GM12878 (cell line): ENCODE results near the gene RAB30. TPM values are rescaled to one million over a fixed set of nuclear protein-coding genes. Genes with fewer than 3 reads are reported as not detected.

Experiments used
- ATAC-seq: fragments of 200-7000 bp; cut with Tn5 transposase; 3 replicates; pipeline ENCODE4 v1.9.1; 2020; ENCODE audit warnings: mild to moderate bottlenecking, moderate library complexity
- BruUV-seq: library from RNA; stranded (reverse); fragments of 400-500 nt; replicated peaks from 2 replicates; lab custom pipeline; 2021; lab: Mats Ljungman, UMichigan
- CTCF ChIA-PET: fragments of 300-600 bp; sonication (Branson Sonifier 250); formaldehyde crosslinking; extraction: SDS; loops from one replicate; lab custom pipeline; 2021; ENCODE audit warnings: inconsistent platforms; lab: Yijun Ruan, JAX
- POLR2A ChIA-PET: fragments of 350-600 bp; formaldehyde crosslinking; extraction: SDS; loops from one replicate; lab custom pipeline; 2021; ENCODE audit warnings: inconsistent platforms; lab: Charles Lee
- RAD21 ChIA-PET: fragments of 300-600 bp; sonication (Branson Sonifier 250); formaldehyde crosslinking; loops from one replicate; lab custom pipeline; 2023; ENCODE audit warnings: antibody characterized with exemption; ENCODE audit not compliant: unreplicated experiment; lab: Charles Lee
- SMC1A ChIA-PET: fragments of 300-600 bp; sonication (Branson Sonifier 250); formaldehyde crosslinking; loops from one replicate; lab custom pipeline; 2023; ENCODE audit not compliant: unreplicated experiment, uncharacterized antibody; lab: Charles Lee
- DNase-seq: peaks from one replicate; pipeline ENCODE4 v3.0.0-alpha.2; 2011; ENCODE audit warnings: low read depth, low spot score
- FAIRE-seq: peaks from 3 replicates; lab custom pipeline; 2011; peaks lifted over from hg19 to GRCh38; lab: Jason Lieb, UNC
- H2AFZ ChIP-seq: 2 replicates; pipeline ENCODE4 v1.6.0; 2011; ENCODE audit warnings: low read depth, low read length, control low read depth; ENCODE audit not compliant: control insufficient read depth
- H3K27ac ChIP-seq: 2 replicates; pipeline ENCODE4 v1.5.1; 2011; ENCODE audit warnings: control low read depth; ENCODE audit not compliant: control insufficient read depth, insufficient read depth
- H3K27me3 ChIP-seq, 2 experiments: replicated peaks in 1 of 2; 2 replicates each; pipeline versions ENCODE4 v1.6.0 to v1.6.1; 2011; ENCODE audit warnings: low read length in 1 of 2; ENCODE audit not compliant: control insufficient read depth in 2 of 2, insufficient read depth in 2 of 2
- H3K36me3 ChIP-seq, 2 experiments: 2 replicates each; pipeline ENCODE4 v1.5.1; 2011; ENCODE audit warnings: low read length in 1 of 2; ENCODE audit not compliant: control insufficient read depth in 2 of 2, insufficient read depth in 2 of 2
- H3K4me1 ChIP-seq: 2 replicates; pipeline ENCODE4 v1.6.1; 2011; ENCODE audit warnings: mild to moderate bottlenecking, low read length, moderate library complexity, mixed read lengths; ENCODE audit not compliant: control insufficient read depth, insufficient read depth
- H3K4me2 ChIP-seq: 2 replicates; pipeline ENCODE4 v1.6.0; 2011; ENCODE audit warnings: control low read depth; ENCODE audit not compliant: control insufficient read depth, insufficient read depth
- H3K4me3 ChIP-seq: fragments of 200-600 bp; sonication (generic); 2 replicates; pipeline ENCODE4 v1.5.1; 2016
- H3K79me2 ChIP-seq: 2 replicates; pipeline ENCODE4 v1.6.0; 2011; ENCODE audit warnings: low read length; ENCODE audit not compliant: control insufficient read depth, insufficient read depth
- H3K9ac ChIP-seq: 2 replicates; pipeline ENCODE4 v1.8.0; 2011; ENCODE audit warnings: low read length, control low read depth, mixed read lengths; ENCODE audit not compliant: control insufficient read depth, insufficient read depth
- H3K9me3 ChIP-seq: replicated peaks from 3 replicates; pipeline ENCODE4 v1.5.1; 2011; ENCODE audit warnings: mild to moderate bottlenecking, low read length; ENCODE audit not compliant: control insufficient read depth, insufficient read depth
- H4K20me1 ChIP-seq: 2 replicates; pipeline ENCODE4 v1.6.0; 2011; ENCODE audit not compliant: control insufficient read depth, insufficient read depth
- FOXK2 ChIP-seq: fragments of 450-650 bp; IDR thresholded peaks from 2 replicates; pipeline ENCODE4 v1.6.1; 2017; ENCODE audit warnings: mild to moderate bottlenecking, moderate library complexity
- IKZF2 ChIP-seq, 2 experiments: fragments of 450-650 bp; IDR thresholded peaks; 2 replicates each; pipeline ENCODE4 v1.6.1; 2017; ENCODE audit warnings: mild to moderate bottlenecking in 2 of 2, moderate library complexity in 2 of 2
- NR2F1 ChIP-seq: fragments of 450-650 bp; conservative IDR thresholded peaks from 2 replicates; pipeline ENCODE4 v1.6.1; 2017; ENCODE audit warnings: mild to moderate bottlenecking
- POLR2AphosphoS5 ChIP-seq: IDR thresholded peaks from 2 replicates; pipeline ENCODE4 v1.6.1; 2011; ENCODE audit warnings: mild to moderate bottlenecking, low read length, inconsistent platforms
- RELA ChIP-seq: fragments of 450-650 bp; IDR thresholded peaks from 2 replicates; pipeline ENCODE4 v1.8.0; 2014; ENCODE audit warnings: borderline replicate concordance; ENCODE audit not compliant: partially characterized antibody
- SMC3 ChIP-seq: IDR thresholded peaks from 2 replicates; pipeline ENCODE4 v1.6.1; 2011; ENCODE audit warnings: low read length, improper control_type of control experiment, borderline replicate concordance
- ZNF207 ChIP-seq: fragments of 450-650 bp; IDR thresholded peaks from 2 replicates; pipeline ENCODE4 v1.6.1; 2014; ENCODE audit warnings: antibody characterized with exemption, mild to moderate bottlenecking, borderline replicate concordance
- ZNF687 ChIP-seq: fragments of 450-650 bp; IDR thresholded peaks from 2 replicates; pipeline ENCODE4 v1.6.1; 2017; ENCODE audit warnings: mild to moderate bottlenecking, moderate library complexity
- WGBS: methylation state at CpG from one replicate; pipeline ENCODE4 v1.1.6; 2016; ENCODE audit warnings: low lambda C conversion rate; ENCODE audit not compliant: insufficient replicate concordance, insufficient coverage; ENCODE audit errors: missing lambda C conversion rate; 5-methylcytosine and 5-hydroxymethylcytosine counted together
- in situ Hi-C: fragments of 300-500 bp; cut with MboI; formaldehyde crosslinking; loops from 9 replicates; pipeline ENCODE4 v1.14.3; 2018; ENCODE audit warnings: mixed read lengths
- intact Hi-C: fragments of 100-400 bp; cut with micrococcal nuclease; formaldehyde crosslinking; loops from one replicate; pipeline ENCODE4 v1.14.2; 2022; ENCODE audit not compliant: unreplicated experiment
- polyA plus RNA-seq, 11 experiments: library from polyadenylated mRNA; depleted of rRNA in 4 of 11; unstranded in 6 of 11; stranded (reverse) in 5 of 11; fragments of >200 nt; fragmentation: Nextera tagmentation in 4 of 11; fragmentation: Illumina TruSeq in 1 of 11; extraction: Ambion mirVana in 4 of 11; extraction: Trizol in 1 of 11; gene quantifications; 1 replicate in 1 of 11; 2 replicates in 10 of 11; pipeline versions ENCODE4 v1.2.1 to v1.2.3, GENCODE V29; 2011 to 2016; ENCODE audit warnings: inconsistent platforms in 2 of 11, missing spikeins in 2 of 11, low read depth in 1 of 11
- total RNA-seq, 4 experiments: library from RNA; depleted of rRNA in 3 of 4; stranded (reverse); fragments of >200 nt in 3 of 4; fragmentation: Illumina TruSeq in 1 of 4; extraction: Trizol in 1 of 4; gene quantifications; 2 replicates each; pipeline versions ENCODE4 v1.2.1 to v1.2.3, GENCODE V29; 2013 to 2021
- TF ChIP-seq, protein P1 (sequence below), 3 experiments: IDR thresholded peaks in 2 of 3; conservative IDR thresholded peaks in 1 of 3; 2 replicates each; pipeline ENCODE4 v1.5.1; 2011; ENCODE audit warnings: low read depth in 3 of 3, low read length in 3 of 3, mild to moderate bottlenecking in 3 of 3, control low read depth in 2 of 3, moderate library complexity in 2 of 3, inconsistent platforms in 1 of 3, mixed read lengths in 1 of 3; ENCODE audit not compliant: control insufficient read depth in 2 of 3, insufficient read depth in 1 of 3; ENCODE audit errors: extremely low read depth in 1 of 3
- TF ChIP-seq, protein P2 (sequence below): fragments of 450-650 bp; IDR thresholded peaks from 2 replicates; pipeline ENCODE4 v1.6.1; 2016; ENCODE audit warnings: mild to moderate bottlenecking

RAB30 gene
- total and polyA plus RNA-seq, 10 of the 15 experiments (the other 5 are each of a cell fraction or from before 2014, with no cell fraction given): 9.8 to 26.7 (median 19.2) TPM

GRCh38 chr11:83007909-83008580 lies 63.7 kb downstream of the RAB30 start:
- H3K4me3 ChIP-seq: peak overlapping the region; percentile 24; the same call in 1 of the 2 replicates
- ChIA-PET CTCF (interaction anchor here (0.6 to 5.2 kb wide), 14 partner anchors 8 to 148 kb away, joined by 3 to 35 read pairs (median 4); partner anchors contain the start of gene PCF11), POLR2A (interaction anchor here (0.6 to 6.5 kb wide), 13 partner anchors 11 to 148 kb away, joined by 3 to 58 read pairs (median 7); partner anchors contain the start of genes PCF11 and RAB30), SMC1A (interaction anchor here (0.6 to 5.7 kb wide), 26 partner anchors 9 to 181 kb away, joined by 3 to 103 read pairs (median 5); partner anchors contain the start of genes PCF11 and RAB30), RAD21 (interaction anchor here (0.7 to 3.6 kb wide), 18 partner anchors 11 to 141 kb away, joined by 3 to 60 read pairs (median 8); partner anchors contain the start of gene RAB30)
- H3K27me3 ChIP-seq: no peaks in the 10 kb centered on the region
- peak overlapping the region; percentile 49 for H2AFZ ChIP-seq
- no TSS peak for BruUV-seq
- no peaks in the 10 kb centered on the region; a peak in 1 of 4 replicates for H3K36me3 ChIP-seq
- no peaks in the 10 kb centered on the region for H4K20me1 ChIP-seq
- H3K9ac ChIP-seq: no peak overlapping the region
- TF ChIP-seq ZNF687 (0 out of 2 replicates have a peak, but pooled peaks have one; percentile 26), FOXK2 (no peak), POLR2AphosphoS5 (no peak), IKZF2 (IDR thresholded peaks at IDR 0.05) (0 out of 4 replicates have a peak, but pooled peaks of 1 of the 2 experiments have one; percentile 12), NR2F1 (peak; percentile 58; the same call in 1 of the 2 replicates), RELA (no peak), ZNF207 (no peak), SMC3 (peak; percentile 3; the same call in 1 of the 2 replicates)
- TF ChIP-seq, protein P1, sequence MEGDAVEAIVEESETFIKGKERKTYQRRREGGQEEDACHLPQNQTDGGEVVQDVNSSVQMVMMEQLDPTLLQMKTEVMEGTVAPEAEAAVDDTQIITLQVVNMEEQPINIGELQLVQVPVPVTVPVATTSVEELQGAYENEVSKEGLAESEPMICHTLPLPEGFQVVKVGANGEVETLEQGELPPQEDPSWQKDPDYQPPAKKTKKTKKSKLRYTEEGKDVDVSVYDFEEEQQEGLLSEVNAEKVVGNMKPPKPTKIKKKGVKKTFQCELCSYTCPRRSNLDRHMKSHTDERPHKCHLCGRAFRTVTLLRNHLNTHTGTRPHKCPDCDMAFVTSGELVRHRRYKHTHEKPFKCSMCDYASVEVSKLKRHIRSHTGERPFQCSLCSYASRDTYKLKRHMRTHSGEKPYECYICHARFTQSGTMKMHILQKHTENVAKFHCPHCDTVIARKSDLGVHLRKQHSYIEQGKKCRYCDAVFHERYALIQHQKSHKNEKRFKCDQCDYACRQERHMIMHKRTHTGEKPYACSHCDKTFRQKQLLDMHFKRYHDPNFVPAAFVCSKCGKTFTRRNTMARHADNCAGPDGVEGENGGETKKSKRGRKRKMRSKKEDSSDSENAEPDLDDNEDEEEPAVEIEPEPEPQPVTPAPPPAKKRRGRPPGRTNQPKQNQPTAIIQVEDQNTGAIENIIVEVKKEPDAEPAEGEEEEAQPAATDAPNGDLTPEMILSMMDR (IDR thresholded peaks at IDR 0.05 in 2 of 3, conservative IDR thresholded peaks at IDR 0.05 in 1 of 3; ENCODE audit: control insufficient read depth in 2 of 3, extremely low read depth in 1 of 3, insufficient read depth in 1 of 3, low read depth in 3 of 3, low read length in 3 of 3): peak in 1 of 3 experiments; percentile 10; a peak in 1 of 6 replicates
- TF ChIP-seq, protein P2, sequence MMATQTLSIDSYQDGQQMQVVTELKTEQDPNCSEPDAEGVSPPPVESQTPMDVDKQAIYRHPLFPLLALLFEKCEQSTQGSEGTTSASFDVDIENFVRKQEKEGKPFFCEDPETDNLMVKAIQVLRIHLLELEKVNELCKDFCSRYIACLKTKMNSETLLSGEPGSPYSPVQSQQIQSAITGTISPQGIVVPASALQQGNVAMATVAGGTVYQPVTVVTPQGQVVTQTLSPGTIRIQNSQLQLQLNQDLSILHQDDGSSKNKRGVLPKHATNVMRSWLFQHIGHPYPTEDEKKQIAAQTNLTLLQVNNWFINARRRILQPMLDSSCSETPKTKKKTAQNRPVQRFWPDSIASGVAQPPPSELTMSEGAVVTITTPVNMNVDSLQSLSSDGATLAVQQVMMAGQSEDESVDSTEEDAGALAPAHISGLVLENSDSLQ: no peak
- DNase-seq: no peak
- peak overlapping the region; percentile 67 for H3K27ac ChIP-seq
- FAIRE-seq: peak; percentile 13
- no peaks in the 10 kb centered on the region for H3K9me3 ChIP-seq
- 26% methylated on average over 6 of the region's 6 CpGs for WGBS
- in situ Hi-C loops (no loop called here), intact Hi-C loops (loop anchor here (2.0 to 5.0 kb wide), 3 partner anchors 55 to 81 kb away; partner anchors contain the start of gene RAB30)
- ATAC-seq: peak; percentile 73
- H3K79me2 ChIP-seq: peaks cover 3% of the 10 kb centered on the region; the same call in 1 of the 2 replicates
- H3K4me2 ChIP-seq: peak overlapping the region; percentile 18
- peaks cover 26% of the 10 kb centered on the region for H3K4me1 ChIP-seq
